ENCODE measurements around the gene NXT2.

DNA sequence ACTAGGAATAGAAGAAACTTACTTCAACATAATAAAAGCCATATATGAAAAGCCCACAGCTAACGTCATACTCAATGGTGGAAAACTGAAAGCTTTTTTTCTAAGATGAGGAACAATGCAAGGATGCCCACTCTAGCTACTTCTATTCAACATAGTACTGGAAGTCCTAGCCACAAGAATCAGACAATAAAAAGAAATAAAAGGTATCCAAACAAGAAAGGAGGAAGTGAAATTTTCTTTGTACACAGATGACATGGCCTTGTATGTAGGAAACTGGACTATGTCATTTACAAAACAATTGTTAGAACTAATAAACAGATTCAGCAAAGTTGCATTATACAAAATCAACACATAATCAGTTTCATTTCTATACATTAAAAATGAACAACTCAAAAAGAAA lies 25.5 kb upstream of the NXT2 start:
- TF ChIP-seq TEAD4 (IDR thresholded peaks at IDR 0.05; ENCODE audit: borderline replicate concordance, insufficient read depth) (no peak), SIN3A (IDR thresholded peaks at IDR 0.05; ENCODE audit: borderline replicate concordance, low read depth, low read length) (no peak)

All from SK-N-SH (cell line).